HG03457 (cell line): Measurements from ENCODE around the gene SCG5.
"Not testable (repeated sequence)": the region's sequence is repeated elsewhere in the genome, so short reads cannot be mapped to it uniquely, and the experiment has no call there.

Source experiments
- ATAC-seq: cut with Tn5 transposase; IDR thresholded peaks from one replicate; pipeline ENCODE4 v1.9.1; 2021; ENCODE audit warnings: moderate number of reproducible peaks; ENCODE audit not compliant: unreplicated experiment

SCG5 gene

GRCh38 chr15:32641517-32642059 is at the start of gene SCG5:
SCG5 (plus strand) TSS chr15:32641710; CDS start chr15:32643593, 1,883 bp downstream.
- ATAC-seq, result no peak

- ATAC-seq, result not testable (repeated sequence)
Observed at GRCh38 chr15:32593151-32593550, 48.4 kb upstream of the SCG5 start, which contains the start of gene GOLGA8N. GOLGA8N (plus strand) TSS chr15:32593456.

- ATAC-seq, result not testable (repeated sequence)
Observed at GRCh38 chr15:32609518-32609917, 32.0 kb upstream of the SCG5 start.

- not testable (repeated sequence) for ATAC-seq
Observed at GRCh38 chr15:32610719-32611118, 30.8 kb upstream of the SCG5 start.

GRCh38 chr15:32614712-32615050 is 26.8 kb upstream of the SCG5 start:
- ATAC-seq, result peak; percentile 4

- ATAC-seq, result peak; percentile 62
Observed at GRCh38 chr15:32615051-32615870, 26.2 kb upstream of the SCG5 start, which contains the start of gene ARHGAP11A. ARHGAP11A (plus strand) TSS chr15:32615504; CDS start chr15:32616212, 708 bp downstream.

GRCh38 chr15:32615871-32616426 is 25.6 kb upstream of the SCG5 start:
- ATAC-seq, result peak; percentile 3

- ATAC-seq, result no peak
Observed at GRCh38 chr15:32636410-32636809, 5.1 kb upstream of the SCG5 start.

- ATAC-seq, result no peak
Observed at GRCh38 chr15:32636908-32637567, 4.5 kb upstream of the SCG5 start.

- ATAC-seq, result no peak
Observed at GRCh38 chr15:32637704-32638103, 3.8 kb upstream of the SCG5 start.

- no peak for ATAC-seq
Observed at GRCh38 chr15:32642667-32643435, 1.3 kb downstream of the SCG5 start.

- no peak for ATAC-seq
Observed at GRCh38 chr15:32643907-32644445, 2.5 kb downstream of the SCG5 start.

GRCh38 chr15:32646291-32646690 is 4.8 kb downstream of the SCG5 start:
- no peak for ATAC-seq

- ATAC-seq, result no peak
Observed at GRCh38 chr15:32649342-32649741, 7.8 kb downstream of the SCG5 start.

GRCh38 chr15:32651229-32651837 is 9.8 kb downstream of the SCG5 start:
- ATAC-seq, result no peak

- no peak for ATAC-seq
Observed at GRCh38 chr15:32652178-32652577, 10.7 kb downstream of the SCG5 start.

- no peak for ATAC-seq
Observed at GRCh38 chr15:32656091-32656490, 14.6 kb downstream of the SCG5 start.

GRCh38 chr15:32656496-32656895 is 15.0 kb downstream of the SCG5 start:
- ATAC-seq, result no peak

- ATAC-seq, result no peak
Observed at GRCh38 chr15:32657198-32657883, 15.8 kb downstream of the SCG5 start.

- no peak for ATAC-seq
Observed at GRCh38 chr15:32657941-32658340, 16.4 kb downstream of the SCG5 start.
